ENCODE results near the gene FAM20A. TPM values are rescaled to one million over a fixed set of nuclear protein-coding genes. Genes with fewer than 3 reads are reported as not detected.

FAM20A gene
- total and polyA plus RNA-seq, 2 experiments from 2014 or later = 9.3 to 10.9 TPM

- 2 to 4% methylated on average over 4 of the region's 4 CpGs for WGBS, 2 experiments (ENCODE audit: low coverage in 1 of 2, low lambda C conversion rate in 2 of 2, missing lambda C conversion rate in 2 of 2)
- Histone ChIP-seq H3K9me2 (ENCODE audit: insufficient read depth) (no peaks in the 10 kb centered on the region), H3K9me3 (ENCODE audit: low read depth) (no peaks in the 10 kb centered on the region), H3K9ac (peak overlapping the region; percentile 66), H3K36me3 (ENCODE audit: low read depth) (no peaks in the 10 kb centered on the region), H2AFZ (peak overlapping the region; percentile 85; the same call in 1 of the 2 replicates), H3K27ac (peak overlapping the region; percentile 71), H3K4me1 (ENCODE audit: insufficient read depth) (peaks cover 36% of the 10 kb centered on the region), H3K27me3 (replicated peaks; ENCODE audit: insufficient read depth) (no peaks in the 10 kb centered on the region), H3K4me2 (ENCODE audit: unreplicated experiment) (peak overlapping the region; percentile 92), H3K79me2 (ENCODE audit: insufficient read depth) (no peaks in the 10 kb centered on the region), H3K4me3 (peak overlapping the region; percentile 80), H4K20me1 (ENCODE audit: insufficient read depth) (no peaks in the 10 kb centered on the region), H3F3A (ENCODE audit: insufficient read depth) (peaks cover 32% of the 10 kb centered on the region)
- peak; percentile 90 for DNase-seq
- TF ChIP-seq EZH2phosphoT487 (IDR thresholded peaks at IDR 0.05; ENCODE audit: insufficient read depth, low read depth) (0 out of 2 replicates have a peak, but pooled peaks have one; percentile 36), EZH2 (IDR thresholded peaks at IDR 0.05; ENCODE audit: insufficient read depth, poor library complexity, severe bottlenecking) (no peak)
- in situ Hi-C loops (cut with MboI) = no loop called here
Measured at GRCh38 chr17:68599091-68599490, 2.1 kb downstream of the FAM20A start.

GRCh38 chr17:68598545-68598961, 2.6 kb downstream of the FAM20A start:
- WGBS, 2 experiments (ENCODE audit: low coverage in 1 of 2, low lambda C conversion rate in 2 of 2, missing lambda C conversion rate in 2 of 2) = 27 to 30% methylated on average over 4 of the region's 4 CpGs
- in situ Hi-C loops (cut with MboI) = no loop called here
- Histone ChIP-seq H4K20me1 (ENCODE audit: insufficient read depth) (no peaks in the 10 kb centered on the region), H3K4me3 (peak overlapping the region; percentile 80), H3K27ac (peak overlapping the region; percentile 71), H2AFZ (peak overlapping the region; percentile 85), H3K4me2 (ENCODE audit: unreplicated experiment) (peak overlapping the region; percentile 92), H3K9me3 (ENCODE audit: low read depth) (no peaks in the 10 kb centered on the region), H3K79me2 (ENCODE audit: insufficient read depth) (no peaks in the 10 kb centered on the region), H3K9me2 (ENCODE audit: insufficient read depth) (no peaks in the 10 kb centered on the region), H3K4me1 (ENCODE audit: insufficient read depth) (peaks cover 37% of the 10 kb centered on the region), H3F3A (ENCODE audit: insufficient read depth) (peaks cover 32% of the 10 kb centered on the region), H3K36me3 (ENCODE audit: low read depth) (no peaks in the 10 kb centered on the region), H3K27me3 (replicated peaks; ENCODE audit: insufficient read depth) (no peaks in the 10 kb centered on the region), H3K9ac (peak overlapping the region; percentile 66)
- TF ChIP-seq EZH2 (IDR thresholded peaks at IDR 0.05; ENCODE audit: insufficient read depth, poor library complexity, severe bottlenecking) (no peak), EZH2phosphoT487 (IDR thresholded peaks at IDR 0.05; ENCODE audit: insufficient read depth, low read depth) (no peak)
- no peak for DNase-seq

- Histone ChIP-seq H4K20me1 (ENCODE audit: insufficient read depth) (no peaks in the 10 kb centered on the region), H3K27me3 (replicated peaks; ENCODE audit: insufficient read depth) (no peaks in the 10 kb centered on the region), H3K4me2 (ENCODE audit: unreplicated experiment) (peak overlapping the region; percentile 92), H3K9me3 (ENCODE audit: low read depth) (no peaks in the 10 kb centered on the region), H3K27ac (peak overlapping the region; percentile 71), H3K36me3 (ENCODE audit: low read depth) (no peaks in the 10 kb centered on the region), H3F3A (ENCODE audit: insufficient read depth) (peaks cover 36% of the 10 kb centered on the region), H3K4me3 (peak overlapping the region; percentile 80), H3K4me1 (ENCODE audit: insufficient read depth) (peaks cover 42% of the 10 kb centered on the region), H2AFZ (peak overlapping the region; percentile 85), H3K79me2 (ENCODE audit: insufficient read depth) (no peaks in the 10 kb centered on the region), H3K9me2 (ENCODE audit: insufficient read depth) (no peaks in the 10 kb centered on the region), H3K9ac (peak overlapping the region; percentile 66)
- WGBS, 2 experiments (ENCODE audit: low coverage in 1 of 2, low lambda C conversion rate in 2 of 2, missing lambda C conversion rate in 2 of 2) = 87 to 89% methylated on average over 4 of the region's 4 CpGs
- TF ChIP-seq EZH2 (IDR thresholded peaks at IDR 0.05; ENCODE audit: insufficient read depth, poor library complexity, severe bottlenecking) = no peak
- TF ChIP-seq EZH2phosphoT487 (IDR thresholded peaks at IDR 0.05; ENCODE audit: insufficient read depth, low read depth) = no peak
- in situ Hi-C loops (cut with MboI) = no loop called here
- no peak for DNase-seq
Measured at GRCh38 chr17:68598074-68598473, 3.1 kb downstream of the FAM20A start.

GRCh38 chr17:68596411-68596945, 4.7 kb downstream of the FAM20A start:
- no peaks in the 10 kb centered on the region for H3K9me3 ChIP-seq (ENCODE audit: low read depth)

More at GRCh38 chr17:68596411-68596945, 4.7 kb downstream of the FAM20A start:
- H3K27ac ChIP-seq = no peak overlapping the region
- H3K9ac ChIP-seq = no peak overlapping the region
- H3K4me3 ChIP-seq = no peak overlapping the region
- no peak for DNase-seq
- H3K4me1 ChIP-seq (ENCODE audit: insufficient read depth) = peaks cover 50% of the 10 kb centered on the region
- H3K27me3 ChIP-seq (replicated peaks; ENCODE audit: insufficient read depth) = no peaks in the 10 kb centered on the region
- H3K9me2 ChIP-seq (ENCODE audit: insufficient read depth) = no peaks in the 10 kb centered on the region
- H3K36me3 ChIP-seq (ENCODE audit: low read depth) = no peaks in the 10 kb centered on the region
- no peaks in the 10 kb centered on the region for H4K20me1 ChIP-seq (ENCODE audit: insufficient read depth)
- peaks cover 36% of the 10 kb centered on the region for H3F3A ChIP-seq (ENCODE audit: insufficient read depth)
- H3K4me2 ChIP-seq (ENCODE audit: unreplicated experiment) = no peak overlapping the region
- H2AFZ ChIP-seq = no peak overlapping the region
- WGBS, 2 experiments (ENCODE audit: low coverage in 1 of 2, low lambda C conversion rate in 2 of 2, missing lambda C conversion rate in 2 of 2) = 94% methylated on average over 5 of the region's 5 CpGs
- no peaks in the 10 kb centered on the region for H3K79me2 ChIP-seq (ENCODE audit: insufficient read depth)
- TF ChIP-seq EZH2 (IDR thresholded peaks at IDR 0.05; ENCODE audit: insufficient read depth, poor library complexity, severe bottlenecking) = no peak
- TF ChIP-seq EZH2phosphoT487 (IDR thresholded peaks at IDR 0.05; ENCODE audit: insufficient read depth, low read depth) = no peak
- in situ Hi-C loops (cut with MboI) = no loop called here

Measured in GM23248 (cell line).